ENCODE data around the gene UBASH3B. TPM values are rescaled to one million over a fixed set of nuclear protein-coding genes. Genes with fewer than 3 reads are reported as not detected.

Gene UBASH3B
- total and polyA plus RNA-seq, 2 of the 13 experiments (the other 11 are each of a cell fraction or from before 2014, with no cell fraction given), result 4.4 to 7.6 TPM

DNA sequence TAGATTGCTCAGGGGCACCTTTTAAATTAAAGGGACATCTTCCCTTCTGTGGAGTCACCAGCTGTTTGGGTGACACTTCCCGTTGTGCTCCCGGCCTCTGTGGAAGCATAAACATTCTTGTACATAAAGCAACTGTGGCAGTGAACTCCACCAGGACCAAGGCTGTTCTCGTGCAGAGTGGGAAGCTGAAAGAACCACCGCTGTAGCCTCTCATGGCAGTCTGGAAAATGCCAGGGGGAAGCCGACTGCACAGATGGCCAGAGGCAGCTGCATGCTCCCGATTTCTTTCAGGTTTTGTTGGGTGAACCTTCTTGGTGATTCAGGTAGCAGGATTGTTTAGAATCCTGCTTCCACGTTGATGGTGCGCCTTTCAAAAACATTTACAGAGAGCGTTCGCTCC lies 10.3 kb downstream of the UBASH3B start (continued):
- TF ChIP-seq NFE2 (CRISPR knock-in tag; IDR thresholded peaks at IDR 0.05) (no peak), ESRRA (CRISPR knock-in tag; IDR thresholded peaks at IDR 0.05; ENCODE audit: low read depth) (no peak)

- intact Hi-C loops (cut with micrococcal nuclease; ENCODE audit: unreplicated experiment) (no loop called here), in situ Hi-C loops (cut with HindIII; ENCODE audit: extremely low pct_ligation_motif_present, low pct_unique_long_range_greater_than_20kb) (no loop called here)
- Histone ChIP-seq H3K79me2 (ENCODE audit: insufficient read depth, low read length) (no peaks in the 10 kb centered on the region), H3K27ac (ENCODE audit: extremely low read length, insufficient read depth, low read length) (no peak overlapping the region), H4K20me1 (ENCODE audit: insufficient read depth, low read length) (no peaks in the 10 kb centered on the region), H3K4me3 (replicated peaks in 1 of 3; ENCODE audit: insufficient read depth in 1 of 3, low read depth in 2 of 3, low read length in 3 of 3) (no peak overlapping the region), H3K9ac (ENCODE audit: insufficient read depth, low read depth, low read length) (no peak overlapping the region), H3K9me3 (ENCODE audit: low read length) (0 out of 2 replicates have a peak, but pooled peaks cover 5% of the 10 kb centered on the region), H3K4me1 (ENCODE audit: insufficient read depth, low read length) (no peaks in the 10 kb centered on the region), H3K27me3 (ENCODE audit: control insufficient read depth in 1 of 2, insufficient read depth in 2 of 2, low read length in 2 of 2) (no peaks in the 10 kb centered on the region), H3K36me3 (replicated peaks in 1 of 2; ENCODE audit: control insufficient read depth in 1 of 2, insufficient read depth in 2 of 2, low read length in 2 of 2) (no peaks in the 10 kb centered on the region), H3K4me2 (ENCODE audit: low read depth, low read length) (no peak overlapping the region), H2AFZ (ENCODE audit: low read length) (no peak overlapping the region)
- ChIA-PET POLR2A (no interaction called here), CTCF (ENCODE audit: low intra/inter-chr PET ratio, low total read pairs) (no interaction called here)
- no TSS peak for BruUV-seq (replicated peaks)
- FAIRE-seq, result no peak
- TF ChIP-seq, protein P1, sequence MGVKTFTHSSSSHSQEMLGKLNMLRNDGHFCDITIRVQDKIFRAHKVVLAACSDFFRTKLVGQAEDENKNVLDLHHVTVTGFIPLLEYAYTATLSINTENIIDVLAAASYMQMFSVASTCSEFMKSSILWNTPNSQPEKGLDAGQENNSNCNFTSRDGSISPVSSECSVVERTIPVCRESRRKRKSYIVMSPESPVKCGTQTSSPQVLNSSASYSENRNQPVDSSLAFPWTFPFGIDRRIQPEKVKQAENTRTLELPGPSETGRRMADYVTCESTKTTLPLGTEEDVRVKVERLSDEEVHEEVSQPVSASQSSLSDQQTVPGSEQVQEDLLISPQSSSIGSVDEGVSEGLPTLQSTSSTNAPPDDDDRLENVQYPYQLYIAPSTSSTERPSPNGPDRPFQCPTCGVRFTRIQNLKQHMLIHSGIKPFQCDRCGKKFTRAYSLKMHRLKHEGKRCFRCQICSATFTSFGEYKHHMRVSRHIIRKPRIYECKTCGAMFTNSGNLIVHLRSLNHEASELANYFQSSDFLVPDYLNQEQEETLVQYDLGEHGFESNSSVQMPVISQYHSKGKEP (CRISPR knock-in tag; IDR thresholded peaks at IDR 0.05), result no peak
- TF ChIP-seq, protein P2, sequence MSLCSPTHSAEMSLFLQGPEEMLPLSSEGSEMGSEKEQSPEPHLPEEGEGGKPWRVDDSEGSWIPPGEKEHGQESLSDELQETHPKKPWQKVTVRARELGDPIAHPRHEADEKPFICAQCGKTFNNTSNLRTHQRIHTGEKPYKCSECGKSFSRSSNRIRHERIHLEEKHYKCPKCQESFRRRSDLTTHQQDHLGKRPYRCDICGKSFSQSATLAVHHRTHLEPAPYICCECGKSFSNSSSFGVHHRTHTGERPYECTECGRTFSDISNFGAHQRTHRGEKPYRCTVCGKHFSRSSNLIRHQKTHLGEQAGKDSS (CRISPR knock-in tag; IDR thresholded peaks at IDR 0.05; ENCODE audit: borderline replicate concordance, low read depth), result no peak
- no peak for TF ChIP-seq RFX1 (IDR thresholded peaks at IDR 0.05)
- no peak for TF ChIP-seq ZEB1 (IDR thresholded peaks at IDR 0.05; ENCODE audit: insufficient replicate concordance, low read depth)
- no peak for TF ChIP-seq ZNF569 (CRISPR knock-in tag; IDR thresholded peaks at IDR 0.05; ENCODE audit: borderline replicate concordance)
- no peak for ATAC-seq
- no peak for DNase-seq (ENCODE audit: low spot score)
Measured at GRCh38 chr11:122666743-122667142, 11.2 kb downstream of the UBASH3B start.

Measured in HepG2 (cell line).